Measurements from ENCODE around the gene TBC1D10A. TPM values are rescaled to one million over a fixed set of nuclear protein-coding genes. Genes with fewer than 3 reads are reported as not detected.

The TBC1D10A gene
- total RNA-seq, 1 experiment from 2014 or later: 8.4 TPM

GRCh38 chr22:30268331-30268730, 58.4 kb downstream of the TBC1D10A start:
- Histone ChIP-seq H2BK120ac (ENCODE audit: low read depth, low read length, poor library complexity, severe bottlenecking) (no peak overlapping the region), H3K18ac (ENCODE audit: insufficient read length, low read depth, low read length) (no peak overlapping the region), H4K20me1 (ENCODE audit: control insufficient read depth, insufficient read depth, insufficient read length) (no peaks in the 10 kb centered on the region), H2AFZ (ENCODE audit: low read length) (no peak overlapping the region), H2AK5ac (ENCODE audit: insufficient read length, low read length) (no peak overlapping the region), H3K79me1 (ENCODE audit: insufficient read depth, low read depth, low read length, poor library complexity, severe bottlenecking) (no peaks in the 10 kb centered on the region), H2BK5ac (ENCODE audit: insufficient read length, low read length) (no peak overlapping the region), H3K4me2 (ENCODE audit: insufficient read depth, insufficient read length, low read length) (no peak overlapping the region), H3K9ac (ENCODE audit: extremely low read depth, insufficient read length, low read length) (no peak overlapping the region), H3K9me3 (ENCODE audit: control insufficient read depth, low read depth, low read length) (no peaks in the 10 kb centered on the region), H3K4me1 (ENCODE audit: insufficient read depth, low read length) (no peaks in the 10 kb centered on the region), H3K14ac (ENCODE audit: insufficient read depth, low read length) (no peak overlapping the region), H3K23me2 (ENCODE audit: insufficient read length, low read depth, low read length, poor library complexity, severe bottlenecking) (no peaks in the 10 kb centered on the region), H4K5ac (ENCODE audit: insufficient read length, low read depth, low read length) (no peak overlapping the region), H2BK12ac (ENCODE audit: insufficient read length, low read depth, low read length) (no peak overlapping the region), H3K56ac (ENCODE audit: insufficient read length, low read depth, low read length) (no peak overlapping the region), H3K23ac (ENCODE audit: insufficient read length, low read depth, low read length) (no peak overlapping the region), H3T11ph (ENCODE audit: low read length) (no peak overlapping the region), H2BK15ac (ENCODE audit: low read depth, low read length) (no peak overlapping the region), H4K8ac (replicated peaks; ENCODE audit: insufficient read length, low read depth, low read length) (no peak overlapping the region), H3K27ac (ENCODE audit: insufficient read length, low read depth, low read length) (no peak overlapping the region), H4K91ac (ENCODE audit: insufficient read length, low read depth, low read length) (no peak overlapping the region), H3K79me2 (ENCODE audit: insufficient read depth, low read length) (no peaks in the 10 kb centered on the region), H2BK20ac (ENCODE audit: low read depth, low read length, poor library complexity, severe bottlenecking) (no peak overlapping the region), H3K27me3 (ENCODE audit: insufficient read depth, low read length) (no peaks in the 10 kb centered on the region; the same call in 1 of the 2 replicates), H3K4ac (ENCODE audit: low read depth, low read length) (no peak overlapping the region)
- H3K4me1 Mint-ChIP-seq: peaks cover 0 to 8% of the 10 kb centered on the region in 2 experiments; a peak in 2 of 4 replicates
- no peaks in the 10 kb centered on the region for H3K9me3 Mint-ChIP-seq
- H3K27ac Mint-ChIP-seq: peak overlapping the region in 1 of 3 experiments; percentile 94; a peak in 2 of 7 replicates
- TF ChIP-seq CTCF (conservative IDR thresholded peaks at IDR 0.05): no peak
- H3K27me3 Mint-ChIP-seq (ENCODE audit: low read depth): peaks cover under 1% of the 10 kb centered on the region
- H3K4me3 Mint-ChIP-seq: no peak overlapping the region
- no peaks in the 10 kb centered on the region for H3K36me3 Mint-ChIP-seq (ENCODE audit: insufficient read depth in 1 of 3, low read depth in 3 of 3)
- DNase-seq: no peak
- no CpG with 5 or more reads among the region's 8 CpGs for WGBS (ENCODE audit: extremely low coverage, insufficient read length, low lambda C conversion rate)

All from H9 (cell line).